ENCODE results near the gene BCAN.

The BCAN gene

DNA sequence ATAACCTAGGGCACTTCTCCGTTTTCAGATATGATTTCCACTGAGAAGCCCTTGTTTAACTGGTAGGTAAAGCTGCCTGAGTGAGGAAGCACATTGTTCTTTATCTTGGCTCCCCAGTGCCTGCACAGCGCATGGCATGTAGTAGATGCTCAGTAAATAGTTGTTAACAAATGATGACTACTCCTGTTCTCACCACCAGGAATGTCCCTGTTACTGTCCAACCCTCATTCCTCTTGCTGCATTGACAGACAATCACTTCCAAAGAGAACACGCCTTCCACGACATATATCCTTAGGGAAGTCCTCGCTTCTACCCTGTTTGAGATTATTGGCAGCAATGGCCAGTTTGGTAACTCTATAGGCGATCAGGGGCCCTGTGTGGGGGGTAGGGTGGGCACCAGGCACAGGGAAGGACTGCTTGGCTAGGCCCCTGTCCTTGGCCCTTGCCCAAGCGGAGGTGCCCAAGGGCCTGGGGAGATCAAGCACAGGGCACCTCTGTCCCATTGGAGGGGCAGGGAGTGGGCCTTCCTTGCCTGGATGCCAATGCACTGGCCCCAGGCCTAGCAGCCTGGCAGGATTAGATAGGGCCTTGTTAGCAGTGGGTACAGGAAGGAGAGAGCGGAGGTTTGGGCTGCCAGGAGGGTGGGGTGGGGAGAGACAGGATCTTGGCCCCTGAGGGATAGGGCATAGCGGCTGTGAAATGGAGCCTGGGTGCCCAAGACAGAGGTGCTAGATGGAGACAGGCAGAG, 25.1 kb downstream of the BCAN start:
- TF ChIP-seq CTCF (IDR thresholded peaks at IDR 0.05; ENCODE audit: low read depth, low read length, poor library complexity, severe bottlenecking) (no peak), EZH2phosphoT487 (IDR thresholded peaks at IDR 0.05; ENCODE audit: borderline replicate concordance, low read length) (no peak)
- Histone ChIP-seq H3K27ac (ENCODE audit: low read depth, low read length) (no peak overlapping the region), H3K36me3 (ENCODE audit: control insufficient read depth, low read length) (no peaks in the 10 kb centered on the region), H3K4me3 (ENCODE audit: low read length) (no peak overlapping the region), H3K79me2 (ENCODE audit: control insufficient read depth, low read length) (no peaks in the 10 kb centered on the region), H3K9me2 (replicated peaks; ENCODE audit: control insufficient read depth, low read length) (no peaks in the 10 kb centered on the region), H3K27me3 (ENCODE audit: control insufficient read depth, low read length) (peaks cover 55% of the 10 kb centered on the region), H3K9me3 (ENCODE audit: control insufficient read depth, insufficient read depth, low read length) (no peaks in the 10 kb centered on the region), H4K20me1 (ENCODE audit: control insufficient read depth, insufficient read depth, low read depth, low read length) (0 out of 2 replicates have a peak, but pooled peaks cover 3% of the 10 kb centered on the region), H3K4me2 (ENCODE audit: low read length) (no peak overlapping the region), H3K4me1 (ENCODE audit: control insufficient read depth, low read length) (peaks cover 37% of the 10 kb centered on the region), H3F3A (ENCODE audit: control insufficient read depth, insufficient read depth) (peaks cover 6% of the 10 kb centered on the region)

GRCh38 chr1:156667610-156667967, 25.7 kb downstream of the BCAN start:
- Histone ChIP-seq H3K4me2 (ENCODE audit: low read length) (no peak overlapping the region), H3K9me2 (replicated peaks; ENCODE audit: control insufficient read depth, low read length) (no peaks in the 10 kb centered on the region), H3K36me3 (ENCODE audit: control insufficient read depth, low read length) (no peaks in the 10 kb centered on the region), H3K27me3 (ENCODE audit: control insufficient read depth, low read length) (peaks cover 61% of the 10 kb centered on the region), H3K4me3 (ENCODE audit: low read length) (no peak overlapping the region), H3K79me2 (ENCODE audit: control insufficient read depth, low read length) (no peaks in the 10 kb centered on the region), H3K9me3 (ENCODE audit: control insufficient read depth, insufficient read depth, low read length) (no peaks in the 10 kb centered on the region), H3K27ac (ENCODE audit: low read depth, low read length) (no peak overlapping the region), H4K20me1 (ENCODE audit: control insufficient read depth, insufficient read depth, low read depth, low read length) (0 out of 2 replicates have a peak, but pooled peaks cover 3% of the 10 kb centered on the region), H3K4me1 (ENCODE audit: control insufficient read depth, low read length) (peaks cover 31% of the 10 kb centered on the region), H3F3A (ENCODE audit: control insufficient read depth, insufficient read depth) (peaks cover 5% of the 10 kb centered on the region; the same call in 1 of the 2 replicates)
- TF ChIP-seq CTCF (IDR thresholded peaks at IDR 0.05; ENCODE audit: low read depth, low read length, poor library complexity, severe bottlenecking) (no peak), EZH2phosphoT487 (IDR thresholded peaks at IDR 0.05; ENCODE audit: borderline replicate concordance, low read length) (no peak)

DNA sequence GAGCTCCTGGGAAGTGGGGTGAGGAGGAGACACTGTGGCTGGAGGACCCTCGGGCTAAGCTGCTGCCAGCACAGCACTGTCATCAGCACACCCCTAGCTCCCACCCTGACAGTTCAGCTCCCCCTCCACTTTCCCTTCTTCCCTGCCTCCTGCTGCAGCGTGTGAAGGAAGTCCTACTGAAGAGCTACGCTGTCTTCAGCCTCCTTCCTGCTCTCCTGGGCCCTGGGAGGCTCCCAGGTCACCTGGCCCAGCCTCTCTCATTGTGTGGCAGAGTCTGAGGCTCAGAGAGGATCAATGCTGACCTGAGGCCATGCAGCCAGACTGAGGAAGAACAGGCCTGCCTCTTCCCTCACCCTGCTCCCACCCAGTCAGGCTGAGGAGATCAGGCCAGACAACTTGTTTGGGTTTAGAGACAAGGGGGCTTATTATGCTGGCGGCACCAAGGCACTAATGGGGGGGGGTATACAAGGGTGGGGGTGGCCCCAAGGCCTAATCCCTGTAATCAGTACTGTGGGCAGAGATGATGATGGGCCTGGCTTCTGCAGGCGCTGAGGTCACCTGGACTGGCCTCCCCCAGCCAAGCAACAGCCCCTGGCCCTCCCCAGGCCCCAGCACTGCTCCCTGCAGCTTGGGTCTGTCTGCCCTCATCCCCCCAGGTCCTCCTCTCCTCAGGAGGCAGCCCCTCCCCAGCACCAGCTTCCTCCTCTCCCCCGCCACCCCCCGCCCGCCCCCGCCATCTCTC, 26.2 kb downstream of the BCAN start:
- Histone ChIP-seq H3K36me3 (ENCODE audit: control insufficient read depth, low read length) (no peaks in the 10 kb centered on the region), H3K9me3 (ENCODE audit: control insufficient read depth, insufficient read depth, low read length) (no peaks in the 10 kb centered on the region), H3K27me3 (ENCODE audit: control insufficient read depth, low read length) (peaks cover 63% of the 10 kb centered on the region), H3F3A (ENCODE audit: control insufficient read depth, insufficient read depth) (peaks cover 5% of the 10 kb centered on the region; the same call in 1 of the 2 replicates), H3K4me2 (ENCODE audit: low read length) (no peak overlapping the region), H3K79me2 (ENCODE audit: control insufficient read depth, low read length) (no peaks in the 10 kb centered on the region), H4K20me1 (ENCODE audit: control insufficient read depth, insufficient read depth, low read depth, low read length) (no peaks in the 10 kb centered on the region), H3K4me3 (ENCODE audit: low read length) (no peak overlapping the region), H3K9me2 (replicated peaks; ENCODE audit: control insufficient read depth, low read length) (no peaks in the 10 kb centered on the region), H3K27ac (ENCODE audit: low read depth, low read length) (no peak overlapping the region), H3K4me1 (ENCODE audit: control insufficient read depth, low read length) (peaks cover 26% of the 10 kb centered on the region)
- no peak for TF ChIP-seq CTCF (IDR thresholded peaks at IDR 0.05; ENCODE audit: low read depth, low read length, poor library complexity, severe bottlenecking)
- no peak for TF ChIP-seq EZH2phosphoT487 (IDR thresholded peaks at IDR 0.05; ENCODE audit: borderline replicate concordance, low read length)
